ENCODE measurements around the gene PSMF1. TPM values are rescaled to one million over a fixed set of nuclear protein-coding genes. Genes with fewer than 3 reads are reported as not detected.

The PSMF1 gene
- total RNA-seq, 1 donor from 2014 or later, result 121 TPM

Other genes starting within 250 kb of the PSMF1 start
- not detected for gene ANGPT4, start 202.3 kb upstream of the PSMF1 start, total RNA-seq
- gene RSPO4, start 116.3 kb upstream of the PSMF1 start, total RNA-seq, result not detected
- gene TMEM74B, start 66.4 kb downstream of the PSMF1 start, total RNA-seq, result 5.2 TPM
- gene C20orf202, start 84.9 kb downstream of the PSMF1 start, total RNA-seq, result 0.35 TPM
- gene RAD21L1, start 107.4 kb downstream of the PSMF1 start, total RNA-seq, result not detected
- 8.9 TPM for gene SNPH, start 147.7 kb downstream of the PSMF1 start, total RNA-seq
- gene SDCBP2, start 210.5 kb downstream of the PSMF1 start, total RNA-seq, result 2.5 TPM

Measured in Right ventricle myocardium superior (tissue), 1 donor.